WTC11 (cell line): ENCODE results near the gene SEH1L. TPM values are rescaled to one million over a fixed set of nuclear protein-coding genes. Genes with fewer than 3 reads are reported as not detected.

ENCODE experiments used
- ATAC-seq: fragments of 200-7000 bp; cut with Tn5 transposase; 2 replicates; pipeline ENCODE4 v1.10.0; 2021; ENCODE audit warnings: mild to moderate bottlenecking, moderate library complexity
- CTCF ChIA-PET: fragments of 300-600 bp; sonication (Branson Sonifier 250); formaldehyde crosslinking; loops from one replicate; lab custom pipeline; 2021; ENCODE audit warnings: antibody characterized with exemption; lab: Charles Lee
- POLR2A ChIA-PET: fragments of 350-600 bp; sonication (Branson Sonifier 250); formaldehyde crosslinking; loops from one replicate; lab custom pipeline; 2021; ENCODE audit warnings: antibody characterized with exemption; lab: Charles Lee
- DNase-seq: peaks from one replicate; pipeline ENCODE4 v3.0.0; 2021; ENCODE audit warnings: low spot score
- H3K27ac Mint-ChIP-seq: 2 replicates; pipeline ENCODE4 v1.8.0; 2021; ENCODE audit warnings: mixed read lengths
- H3K27me3 Mint-ChIP-seq: 2 replicates; pipeline ENCODE4 v1.8.0; 2021; ENCODE audit warnings: low read depth, mild to moderate bottlenecking, moderate library complexity, mixed read lengths
- H3K36me3 Mint-ChIP-seq: 2 replicates; pipeline ENCODE4 v1.8.0; 2021; ENCODE audit warnings: mixed read lengths
- H3K4me1 Mint-ChIP-seq: 2 replicates; pipeline ENCODE4 v1.8.0; 2022; ENCODE audit warnings: mixed read lengths
- H3K4me3 Mint-ChIP-seq: 2 replicates; pipeline ENCODE4 v1.8.0; 2021; ENCODE audit warnings: mild to moderate bottlenecking, moderate library complexity, mixed read lengths
- H3K9me3 Mint-ChIP-seq: 2 replicates; pipeline ENCODE4 v1.8.0; 2021; ENCODE audit warnings: mixed read lengths
- ESRRA ChIP-seq: sonication (generic); formaldehyde crosslinking; IDR thresholded peaks from 2 replicates; pipeline ENCODE4 v1.8.1; 2022; ENCODE audit warnings: mild to moderate bottlenecking, missing genetic modification reagents, borderline replicate concordance
- ETV6 ChIP-seq: sonication (generic); formaldehyde crosslinking; IDR thresholded peaks from 2 replicates; pipeline ENCODE4 v1.8.1; 2022; ENCODE audit warnings: mild to moderate bottlenecking, missing genetic modification reagents
- FOXP1 ChIP-seq: sonication (generic); formaldehyde crosslinking; IDR thresholded peaks from 2 replicates; pipeline ENCODE4 v1.8.0; 2022; ENCODE audit warnings: missing genetic modification reagents, mild to moderate bottlenecking, moderate library complexity, borderline replicate concordance
- GTF2I ChIP-seq: fragments of 250-450 bp; sonication (Bioruptor Pico); conservative IDR thresholded peaks from 2 replicates; pipeline ENCODE4 v1.4.0; 2021; ENCODE audit warnings: mild to moderate bottlenecking
- MYBL2 ChIP-seq: sonication (generic); formaldehyde crosslinking; IDR thresholded peaks from 2 replicates; pipeline ENCODE4 v1.8.1; 2023; ENCODE audit warnings: mild to moderate bottlenecking, moderate library complexity, missing genetic modification reagents
- NFATC4 ChIP-seq: fragments of 250-450 bp; sonication (Bioruptor Pico); IDR thresholded peaks from 2 replicates; pipeline ENCODE4 v1.9.0; 2021; ENCODE audit warnings: mild to moderate bottlenecking
- NFYB ChIP-seq: sonication (generic); formaldehyde crosslinking; conservative IDR thresholded peaks from 2 replicates; pipeline ENCODE4 v1.8.0; 2022; ENCODE audit warnings: low read depth, missing genetic modification reagents
- SMAD3 ChIP-seq: sonication (generic); formaldehyde crosslinking; IDR thresholded peaks from 2 replicates; pipeline ENCODE4 v1.8.0; 2022; ENCODE audit warnings: missing genetic modification reagents, mild to moderate bottlenecking, borderline replicate concordance
- SOX15 ChIP-seq: fragments of 250-450 bp; sonication (Bioruptor Pico); IDR thresholded peaks from 2 replicates; pipeline ENCODE4 v1.9.0; 2021; ENCODE audit warnings: mild to moderate bottlenecking
- TEAD1 ChIP-seq: sonication (generic); formaldehyde crosslinking; IDR thresholded peaks from 2 replicates; pipeline ENCODE4 v1.8.0; 2022; ENCODE audit warnings: mild to moderate bottlenecking, missing genetic modification reagents
- TEAD4 ChIP-seq: sonication (generic); formaldehyde crosslinking; IDR thresholded peaks from 2 replicates; pipeline ENCODE4 v1.8.0; 2022; ENCODE audit warnings: mild to moderate bottlenecking, missing genetic modification reagents
- ZNF121 ChIP-seq: sonication (generic); formaldehyde crosslinking; IDR thresholded peaks from 2 replicates; pipeline ENCODE4 v1.8.0; 2023; ENCODE audit warnings: missing genetic modification reagents
- ZNF396 ChIP-seq: fragments of 250-450 bp; sonication (Bioruptor Pico); IDR thresholded peaks from 2 replicates; pipeline ENCODE4 v1.8.0; 2021; ENCODE audit warnings: mild to moderate bottlenecking, moderate library complexity, borderline replicate concordance
- total RNA-seq: library from RNA; stranded (reverse); gene quantifications from 3 replicates; pipeline ENCODE4 v1.2.3, GENCODE V29; 2021
- TF ChIP-seq, protein P1 (sequence below): sonication (generic); formaldehyde crosslinking; IDR thresholded peaks from 2 replicates; pipeline ENCODE4 v1.8.0; 2023; ENCODE audit warnings: mild to moderate bottlenecking, missing genetic modification reagents
- TF ChIP-seq, protein P2 (sequence below): sonication (generic); formaldehyde crosslinking; IDR thresholded peaks from 2 replicates; pipeline ENCODE4 v1.8.1; 2022; ENCODE audit warnings: mild to moderate bottlenecking, missing genetic modification reagents, moderate library complexity, borderline replicate concordance
- TF ChIP-seq, protein P3 (sequence below): fragments of 250-450 bp; sonication (Bioruptor Pico); IDR thresholded peaks from 2 replicates; pipeline ENCODE4 v1.9.0; 2021; ENCODE audit warnings: mild to moderate bottlenecking
- TF ChIP-seq, protein P4 (sequence below): sonication (generic); formaldehyde crosslinking; IDR thresholded peaks from 2 replicates; pipeline ENCODE4 v1.8.1; 2022; ENCODE audit warnings: missing genetic modification reagents, borderline replicate concordance

Gene SEH1L
- total RNA-seq, 1 experiment from 2014 or later = 75.5 TPM

DNA sequence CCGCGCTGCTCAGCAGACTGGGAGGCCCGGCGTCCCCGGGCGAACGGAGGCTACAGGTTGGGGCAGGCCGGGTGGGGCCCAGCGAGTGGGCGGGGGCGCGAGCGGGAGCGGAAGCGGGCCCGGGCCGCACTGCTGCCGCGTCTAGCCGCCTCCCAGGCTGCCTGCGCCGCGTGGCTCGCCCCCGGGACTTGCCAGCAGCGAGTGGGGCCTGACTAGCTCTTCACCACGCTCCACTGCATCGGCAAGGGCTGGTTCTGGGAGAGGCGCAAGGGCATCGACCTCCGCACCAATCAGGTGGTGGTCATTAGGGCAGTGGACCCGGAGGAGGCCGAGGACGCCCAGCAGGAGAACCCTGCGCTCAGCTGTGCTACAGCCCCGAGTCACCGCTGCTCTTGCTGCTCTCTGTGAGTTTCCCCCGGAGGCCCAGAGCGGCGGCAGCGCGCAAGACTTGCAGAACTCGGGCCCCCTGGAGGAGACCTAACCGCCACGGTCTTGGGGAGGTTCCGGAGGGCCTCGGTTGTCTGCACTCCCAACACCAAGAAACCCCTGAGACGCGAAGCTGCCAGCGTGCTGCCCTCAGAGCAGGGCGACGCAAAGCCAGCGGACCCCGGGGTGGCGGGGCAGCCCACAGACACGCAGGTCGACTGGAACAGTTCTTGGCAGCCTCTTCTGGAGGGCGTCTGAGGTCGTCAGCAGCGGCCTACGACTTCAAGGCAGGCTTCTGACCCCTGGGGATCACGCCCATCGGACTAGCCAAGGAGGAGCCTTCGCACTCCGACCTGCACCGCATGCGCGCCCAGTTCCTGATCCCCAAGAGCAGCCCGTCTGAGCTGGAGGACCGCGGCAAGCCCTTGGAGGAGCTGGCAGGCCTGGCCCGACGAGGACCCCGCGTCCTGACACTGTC is 36.5 kb upstream of the SEH1L start (continued):
- TF ChIP-seq, protein P1, sequence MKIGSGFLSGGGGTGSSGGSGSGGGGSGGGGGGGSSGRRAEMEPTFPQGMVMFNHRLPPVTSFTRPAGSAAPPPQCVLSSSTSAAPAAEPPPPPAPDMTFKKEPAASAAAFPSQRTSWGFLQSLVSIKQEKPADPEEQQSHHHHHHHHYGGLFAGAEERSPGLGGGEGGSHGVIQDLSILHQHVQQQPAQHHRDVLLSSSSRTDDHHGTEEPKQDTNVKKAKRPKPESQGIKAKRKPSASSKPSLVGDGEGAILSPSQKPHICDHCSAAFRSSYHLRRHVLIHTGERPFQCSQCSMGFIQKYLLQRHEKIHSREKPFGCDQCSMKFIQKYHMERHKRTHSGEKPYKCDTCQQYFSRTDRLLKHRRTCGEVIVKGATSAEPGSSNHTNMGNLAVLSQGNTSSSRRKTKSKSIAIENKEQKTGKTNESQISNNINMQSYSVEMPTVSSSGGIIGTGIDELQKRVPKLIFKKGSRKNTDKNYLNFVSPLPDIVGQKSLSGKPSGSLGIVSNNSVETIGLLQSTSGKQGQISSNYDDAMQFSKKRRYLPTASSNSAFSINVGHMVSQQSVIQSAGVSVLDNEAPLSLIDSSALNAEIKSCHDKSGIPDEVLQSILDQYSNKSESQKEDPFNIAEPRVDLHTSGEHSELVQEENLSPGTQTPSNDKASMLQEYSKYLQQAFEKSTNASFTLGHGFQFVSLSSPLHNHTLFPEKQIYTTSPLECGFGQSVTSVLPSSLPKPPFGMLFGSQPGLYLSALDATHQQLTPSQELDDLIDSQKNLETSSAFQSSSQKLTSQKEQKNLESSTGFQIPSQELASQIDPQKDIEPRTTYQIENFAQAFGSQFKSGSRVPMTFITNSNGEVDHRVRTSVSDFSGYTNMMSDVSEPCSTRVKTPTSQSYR (CRISPR knock-in tag) = no peak
- TF ChIP-seq, protein P2, sequence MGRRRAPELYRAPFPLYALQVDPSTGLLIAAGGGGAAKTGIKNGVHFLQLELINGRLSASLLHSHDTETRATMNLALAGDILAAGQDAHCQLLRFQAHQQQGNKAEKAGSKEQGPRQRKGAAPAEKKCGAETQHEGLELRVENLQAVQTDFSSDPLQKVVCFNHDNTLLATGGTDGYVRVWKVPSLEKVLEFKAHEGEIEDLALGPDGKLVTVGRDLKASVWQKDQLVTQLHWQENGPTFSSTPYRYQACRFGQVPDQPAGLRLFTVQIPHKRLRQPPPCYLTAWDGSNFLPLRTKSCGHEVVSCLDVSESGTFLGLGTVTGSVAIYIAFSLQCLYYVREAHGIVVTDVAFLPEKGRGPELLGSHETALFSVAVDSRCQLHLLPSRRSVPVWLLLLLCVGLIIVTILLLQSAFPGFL (CRISPR knock-in tag) = no peak
- TF ChIP-seq GTF2I (CRISPR knock-in tag) (no peak), NFATC4 (no peak)

DNA sequence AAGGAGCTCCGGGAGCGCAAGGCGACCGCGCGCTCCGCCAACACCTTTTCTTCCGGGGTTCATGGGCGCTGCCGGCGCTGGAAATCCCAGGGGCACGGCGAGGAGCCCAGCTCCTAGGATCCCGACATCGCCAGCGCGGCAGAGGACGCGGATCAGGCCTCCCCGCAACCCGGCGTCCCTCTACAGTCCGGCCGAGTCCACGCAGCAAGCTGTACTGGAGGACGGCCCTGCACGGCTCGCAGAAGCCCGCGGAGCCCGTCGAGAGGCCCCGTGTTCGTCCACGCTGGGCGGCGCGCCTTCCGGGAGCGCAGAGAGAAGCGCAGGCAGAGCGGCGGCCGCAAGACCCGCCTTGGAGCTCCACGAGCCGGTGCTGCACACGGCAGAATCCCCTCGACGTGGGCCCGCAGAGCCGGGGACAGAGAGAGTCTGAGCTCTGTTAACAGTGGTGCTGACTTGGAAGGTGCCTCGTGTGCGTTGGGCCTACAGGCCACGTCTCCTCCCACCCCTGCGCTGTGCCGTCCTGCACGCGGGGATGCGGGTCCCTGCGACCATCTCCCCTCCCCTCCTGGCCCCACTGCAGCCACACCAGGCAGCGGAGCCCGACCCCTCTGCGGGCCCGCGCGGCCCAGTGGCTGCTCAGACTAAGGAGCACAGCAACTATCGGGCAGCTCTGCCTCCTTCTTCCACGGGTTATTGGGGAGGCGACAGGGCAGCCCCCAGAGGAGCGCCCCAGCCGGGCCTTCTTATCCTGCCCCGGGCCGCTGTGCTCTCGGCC is 35.7 kb upstream of the SEH1L start:
- Mint-ChIP-seq H3K4me3 (peak overlapping the region; percentile 63), H3K27ac (no peak overlapping the region), H3K27me3 (peaks cover 54% of the 10 kb centered on the region), H3K9me3 (no peaks in the 10 kb centered on the region), H3K36me3 (no peaks in the 10 kb centered on the region), H3K4me1 (no peaks in the 10 kb centered on the region; the same call in 1 of the 2 replicates)
- no peak for TF ChIP-seq MYBL2 (CRISPR knock-in tag)
- TF ChIP-seq, protein P3, sequence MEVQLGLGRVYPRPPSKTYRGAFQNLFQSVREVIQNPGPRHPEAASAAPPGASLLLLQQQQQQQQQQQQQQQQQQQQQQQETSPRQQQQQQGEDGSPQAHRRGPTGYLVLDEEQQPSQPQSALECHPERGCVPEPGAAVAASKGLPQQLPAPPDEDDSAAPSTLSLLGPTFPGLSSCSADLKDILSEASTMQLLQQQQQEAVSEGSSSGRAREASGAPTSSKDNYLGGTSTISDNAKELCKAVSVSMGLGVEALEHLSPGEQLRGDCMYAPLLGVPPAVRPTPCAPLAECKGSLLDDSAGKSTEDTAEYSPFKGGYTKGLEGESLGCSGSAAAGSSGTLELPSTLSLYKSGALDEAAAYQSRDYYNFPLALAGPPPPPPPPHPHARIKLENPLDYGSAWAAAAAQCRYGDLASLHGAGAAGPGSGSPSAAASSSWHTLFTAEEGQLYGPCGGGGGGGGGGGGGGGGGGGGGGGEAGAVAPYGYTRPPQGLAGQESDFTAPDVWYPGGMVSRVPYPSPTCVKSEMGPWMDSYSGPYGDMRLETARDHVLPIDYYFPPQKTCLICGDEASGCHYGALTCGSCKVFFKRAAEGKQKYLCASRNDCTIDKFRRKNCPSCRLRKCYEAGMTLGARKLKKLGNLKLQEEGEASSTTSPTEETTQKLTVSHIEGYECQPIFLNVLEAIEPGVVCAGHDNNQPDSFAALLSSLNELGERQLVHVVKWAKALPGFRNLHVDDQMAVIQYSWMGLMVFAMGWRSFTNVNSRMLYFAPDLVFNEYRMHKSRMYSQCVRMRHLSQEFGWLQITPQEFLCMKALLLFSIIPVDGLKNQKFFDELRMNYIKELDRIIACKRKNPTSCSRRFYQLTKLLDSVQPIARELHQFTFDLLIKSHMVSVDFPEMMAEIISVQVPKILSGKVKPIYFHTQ (CRISPR knock-in tag) = no peak
- TF ChIP-seq, protein P4, sequence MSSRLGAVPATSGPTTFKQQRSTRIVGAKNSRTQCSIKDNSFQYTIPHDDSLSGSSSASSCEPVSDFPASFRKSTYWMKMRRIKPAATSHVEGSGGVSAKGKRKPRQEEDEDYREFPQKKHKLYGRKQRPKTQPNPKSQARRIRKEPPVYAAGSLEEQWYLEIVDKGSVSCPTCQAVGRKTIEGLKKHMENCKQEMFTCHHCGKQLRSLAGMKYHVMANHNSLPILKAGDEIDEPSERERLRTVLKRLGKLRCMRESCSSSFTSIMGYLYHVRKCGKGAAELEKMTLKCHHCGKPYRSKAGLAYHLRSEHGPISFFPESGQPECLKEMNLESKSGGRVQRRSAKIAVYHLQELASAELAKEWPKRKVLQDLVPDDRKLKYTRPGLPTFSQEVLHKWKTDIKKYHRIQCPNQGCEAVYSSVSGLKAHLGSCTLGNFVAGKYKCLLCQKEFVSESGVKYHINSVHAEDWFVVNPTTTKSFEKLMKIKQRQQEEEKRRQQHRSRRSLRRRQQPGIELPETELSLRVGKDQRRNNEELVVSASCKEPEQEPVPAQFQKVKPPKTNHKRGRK (CRISPR knock-in tag) = no peak
- TF ChIP-seq ETV6 (CRISPR knock-in tag) = no peak
- no peak for TF ChIP-seq TEAD1
- TF ChIP-seq TEAD4 (CRISPR knock-in tag) = no peak
- no peak for TF ChIP-seq ZNF396 (CRISPR knock-in tag)
- TF ChIP-seq ESRRA (CRISPR knock-in tag) = no peak
- TF ChIP-seq NFYB = no peak
- TF ChIP-seq, protein P2 (CRISPR knock-in tag) = no peak
- TF ChIP-seq GTF2I (CRISPR knock-in tag) = no peak
- TF ChIP-seq SMAD3 = no peak
- TF ChIP-seq SOX15 (CRISPR knock-in tag) = no peak
- TF ChIP-seq ZNF121 (CRISPR knock-in tag) = no peak
- TF ChIP-seq FOXP1 (CRISPR knock-in tag) = no peak
- peak; percentile 66 for ATAC-seq
- ChIA-PET POLR2A (interaction anchor here (0.6 to 1.7 kb wide), 5 partner anchors 28 to 210 kb away, joined by 3 to 6 read pairs (median 3); partner anchors contain the start of genes CEP76, PSMG2, PTPN2 and SEH1L), CTCF (interaction anchor here (0.5 to 3.3 kb wide), 13 partner anchors 10 to 185 kb away, joined by 3 to 23 read pairs (median 5); no protein-coding TSS in a partner anchor)
- DNase-seq = peak; percentile 37
